CD4-positive, alpha-beta T cell treated with Interleukin-17A for 4 hours (primary cell): ENCODE data around the gene PPIA.
"Not testable (repeated sequence)": the region's sequence is repeated elsewhere in the genome, so short reads cannot be mapped to it uniquely, and the experiment has no call there.

ENCODE experiments used
- DNase-seq: peaks from one replicate; pipeline ENCODE4 v3.0.0-alpha.2; 2020; ENCODE audit warnings: mixed read lengths

The PPIA gene

GRCh38 chr7:44791278-44792219 is 4.9 kb upstream of the PPIA start:
- DNase-seq, result no peak

DNA sequence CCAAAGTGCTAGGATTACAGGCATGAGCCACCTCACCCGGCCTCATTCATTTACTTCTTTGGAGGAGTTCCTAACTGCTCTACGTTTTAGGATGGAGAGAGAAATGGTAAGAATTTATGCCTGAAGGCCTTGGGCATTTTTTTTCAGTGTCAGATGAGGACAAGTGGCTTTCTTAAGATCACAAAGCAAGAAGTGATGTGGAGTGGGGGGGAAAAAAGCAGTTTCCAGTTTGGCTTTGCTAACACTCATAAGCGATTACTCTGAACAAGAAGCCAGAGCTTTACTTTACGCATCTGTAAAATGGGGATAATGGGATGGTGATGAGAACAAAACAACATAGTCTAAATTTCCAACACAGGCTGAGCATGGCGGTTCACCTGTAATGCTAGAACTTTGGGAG is 2.6 kb upstream of the PPIA start:
- DNase-seq, result no peak

DNA sequence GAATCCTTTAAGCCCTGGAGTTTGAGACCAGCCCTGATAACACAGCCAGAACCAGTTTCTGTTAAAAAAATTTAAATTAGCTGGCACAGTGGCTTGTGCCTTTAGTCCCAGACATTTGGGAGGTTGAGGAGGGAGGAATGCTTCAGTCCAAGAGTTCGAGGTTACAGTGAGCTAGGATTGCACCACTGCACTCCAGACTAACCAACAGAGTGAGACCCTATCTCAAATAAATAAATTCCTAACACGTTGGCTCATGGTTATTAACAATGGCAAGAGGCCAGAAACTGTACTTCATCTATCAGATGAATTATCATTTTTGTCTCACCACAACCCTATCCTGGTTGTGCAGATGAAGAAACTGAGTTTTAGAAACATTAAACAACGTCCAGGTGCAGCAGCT is 2.1 kb upstream of the PPIA start:
- DNase-seq, result no peak

DNA sequence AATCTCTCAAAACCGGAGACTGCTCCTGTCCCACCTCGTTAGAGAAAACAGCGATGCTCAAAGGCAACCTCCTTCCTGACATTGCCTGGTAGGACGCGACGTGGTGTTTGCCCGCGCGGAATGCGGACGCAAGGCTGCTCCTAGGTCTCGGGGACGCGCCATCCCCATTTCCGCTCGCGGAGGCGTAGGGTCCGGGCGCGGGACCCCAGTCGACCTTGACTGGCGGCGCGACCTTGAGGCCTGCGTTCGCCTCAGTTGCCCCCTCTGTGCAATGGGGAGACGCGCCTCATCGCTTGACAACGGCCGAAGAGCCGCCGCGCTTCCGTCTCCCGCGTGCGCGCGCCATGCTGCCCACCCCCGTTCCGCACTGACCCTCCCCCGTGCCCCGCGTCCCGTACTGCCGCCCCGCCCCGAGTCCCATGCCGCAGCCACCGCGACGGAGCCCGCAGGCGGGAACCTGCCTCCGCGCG is 412 bp upstream of the PPIA start:
- no peak for DNase-seq

GRCh38 chr7:44797329-44798258 is 1.1 kb downstream of the PPIA start:
- peak; percentile 84 for DNase-seq

- no peak for DNase-seq
Observed at GRCh38 chr7:44798649-44799305, 2.3 kb downstream of the PPIA start.

DNA sequence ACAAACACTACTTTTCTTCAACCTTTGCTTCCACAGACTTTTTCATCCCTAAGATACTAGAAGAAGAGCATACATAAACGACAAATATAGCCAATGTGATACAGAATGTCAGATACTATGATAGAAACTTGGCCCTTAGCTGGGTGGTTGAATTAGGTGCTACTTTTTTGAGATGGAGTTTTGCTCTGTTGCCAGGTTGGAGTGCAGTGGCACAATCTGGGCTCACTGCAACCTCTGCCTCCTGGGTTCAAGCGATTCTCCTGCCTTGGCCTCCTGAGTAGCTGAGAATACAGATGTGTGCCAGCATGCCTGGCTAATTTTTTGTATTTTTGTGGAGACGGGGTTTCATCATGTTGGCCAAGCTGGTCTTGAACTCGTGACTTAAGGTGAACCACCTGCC is 3.5 kb downstream of the PPIA start:
- DNase-seq, result no peak

- DNase-seq, result no peak
Observed at GRCh38 chr7:44801890-44802289, 5.4 kb downstream of the PPIA start.

DNA sequence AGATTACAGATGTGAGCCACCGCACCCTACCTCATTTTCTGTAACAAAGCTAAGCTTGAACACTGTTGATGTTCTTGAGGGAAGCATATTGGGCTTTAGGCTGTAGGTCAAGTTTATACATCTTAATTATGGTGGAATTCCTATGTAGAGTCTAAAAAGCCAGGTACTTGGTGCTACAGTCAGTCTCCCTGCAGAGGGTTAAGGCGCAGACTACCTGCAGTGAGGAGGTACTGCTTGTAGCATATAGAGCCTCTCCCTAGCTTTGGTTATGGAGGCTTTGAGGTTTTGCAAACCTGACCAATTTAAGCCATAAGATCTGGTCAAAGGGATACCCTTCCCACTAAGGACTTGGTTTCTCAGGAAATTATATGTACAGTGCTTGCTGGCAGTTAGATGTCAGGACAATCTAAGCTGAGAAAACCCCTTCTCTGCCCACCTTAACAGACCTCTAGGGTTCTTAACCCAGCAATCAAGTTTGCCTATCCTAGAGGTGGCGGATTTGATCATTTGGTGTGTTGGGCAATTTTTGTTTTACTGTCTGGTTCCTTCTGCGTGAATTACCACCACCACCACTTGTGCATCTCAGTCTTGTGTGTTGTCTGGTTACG is 6.0 kb downstream of the PPIA start:
- no peak for DNase-seq

DNA sequence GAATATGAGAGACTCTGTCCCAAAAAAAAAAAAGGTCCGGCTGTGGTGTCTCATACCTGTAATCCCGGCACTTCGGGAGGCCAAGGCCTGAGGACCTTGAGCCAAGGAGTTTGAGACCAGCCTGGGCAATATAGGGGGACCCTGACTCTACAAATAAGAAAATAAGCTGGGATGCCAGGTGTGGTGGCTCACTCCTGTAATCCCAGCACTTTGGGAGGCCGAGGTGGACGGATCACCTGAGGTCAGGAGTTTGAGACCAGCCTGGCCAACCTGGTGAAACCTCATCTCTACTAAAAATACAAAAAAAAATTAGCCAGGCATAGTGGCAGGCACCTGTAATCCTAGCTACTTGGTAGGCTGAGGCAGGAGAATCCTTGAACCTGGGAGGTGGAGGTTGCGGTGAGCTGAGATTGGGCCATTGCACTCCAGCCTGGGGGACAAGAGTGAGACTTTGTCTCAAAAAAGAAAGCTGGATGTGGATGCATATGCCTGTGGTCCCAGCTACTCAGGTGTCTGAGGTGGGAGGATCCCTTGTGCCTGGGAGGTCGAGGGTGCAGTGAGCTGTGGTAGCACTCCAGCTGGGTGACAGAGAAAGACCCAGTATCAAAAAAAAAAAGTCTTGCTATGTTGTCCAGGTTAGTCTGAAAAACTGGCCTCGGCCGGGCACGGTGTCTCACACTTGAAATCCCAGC is 7.5 kb downstream of the PPIA start:
- not testable (repeated sequence) for DNase-seq

DNA sequence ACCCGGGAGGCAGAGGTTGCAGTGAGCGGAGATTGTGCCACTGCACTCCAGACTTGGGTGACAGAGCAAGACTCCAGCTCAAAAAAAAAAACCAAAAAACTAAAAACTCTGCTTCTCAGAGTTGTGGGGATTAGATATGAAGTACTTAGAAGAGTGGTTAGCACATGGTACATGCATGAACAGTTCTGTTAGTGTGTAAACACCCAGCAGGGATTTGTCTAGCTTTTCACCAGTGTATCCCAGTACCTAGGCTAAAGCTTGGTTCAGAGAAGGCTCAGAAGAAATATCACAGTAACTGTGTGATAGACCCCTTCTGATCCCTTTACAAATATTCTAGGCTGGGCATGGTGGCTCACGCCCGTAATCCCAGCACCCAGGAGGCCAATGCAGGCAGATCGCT is 9.5 kb downstream of the PPIA start:
- no peak for DNase-seq

DNA sequence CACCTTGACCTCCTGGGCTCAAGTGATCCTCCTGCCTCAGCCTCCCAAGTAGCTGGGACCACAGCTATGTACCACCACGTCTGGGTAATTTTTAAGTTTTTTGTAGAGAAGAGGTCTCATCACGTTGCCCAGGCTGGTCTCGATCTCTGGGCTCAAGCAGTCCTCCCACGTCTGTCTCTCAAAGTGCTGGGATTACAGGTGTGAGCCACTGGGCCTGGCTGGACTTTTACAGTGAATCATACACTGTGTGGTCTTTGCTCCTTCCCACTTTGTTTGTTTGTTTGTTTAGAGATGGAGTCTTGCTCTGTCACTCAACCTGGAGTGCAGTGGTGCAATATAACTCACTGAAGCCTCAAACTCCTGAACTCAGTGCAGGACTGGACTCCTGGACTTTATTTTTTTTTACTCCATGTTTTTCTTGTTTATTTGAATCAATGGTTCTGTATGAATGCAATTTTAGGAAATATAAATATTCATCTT is 12.5 kb downstream of the PPIA start:
- DNase-seq, result no peak

DNA sequence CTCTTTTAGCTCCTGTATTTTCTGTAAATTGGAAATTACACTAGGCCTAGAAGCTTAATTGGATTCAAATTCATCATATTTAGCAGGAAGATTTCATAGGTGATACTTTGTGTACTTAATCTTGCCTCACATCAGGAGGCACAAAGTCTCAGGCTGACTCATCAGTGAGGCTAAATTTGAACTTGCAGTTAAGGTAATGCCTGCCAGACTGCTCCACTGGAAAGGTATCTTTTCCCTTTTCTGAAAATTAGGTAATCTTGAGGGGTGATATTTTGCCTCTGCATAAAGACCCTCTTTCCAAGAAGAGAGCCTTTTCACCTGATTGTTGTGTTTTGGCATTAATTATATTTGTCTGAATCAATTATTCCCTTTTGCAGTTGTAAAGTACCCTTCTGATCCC is 14.6 kb downstream of the PPIA start:
- no peak for DNase-seq

DNA sequence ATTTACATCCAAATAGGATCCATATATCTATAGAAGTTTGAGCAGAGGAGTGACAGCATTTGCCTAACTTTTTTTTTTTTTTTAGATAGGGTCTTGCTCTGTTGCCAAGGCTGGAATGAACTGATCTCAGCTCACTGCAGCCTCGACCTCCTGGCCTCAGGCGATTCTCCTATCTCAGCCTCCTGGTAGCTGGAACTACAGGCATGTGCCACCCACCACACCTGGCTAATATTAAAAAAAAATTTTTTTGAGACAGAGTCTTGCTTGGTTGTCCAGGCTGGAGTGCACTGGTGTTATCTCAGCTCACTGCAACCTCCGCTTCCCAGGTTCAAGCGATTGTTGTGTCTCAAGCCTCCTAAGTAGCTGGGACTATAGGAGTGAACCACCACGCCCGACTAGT is 15.1 kb downstream of the PPIA start:
- DNase-seq, result no peak

GRCh38 chr7:44814919-44815318 is 18.4 kb downstream of the PPIA start:
- no peak for DNase-seq

DNA sequence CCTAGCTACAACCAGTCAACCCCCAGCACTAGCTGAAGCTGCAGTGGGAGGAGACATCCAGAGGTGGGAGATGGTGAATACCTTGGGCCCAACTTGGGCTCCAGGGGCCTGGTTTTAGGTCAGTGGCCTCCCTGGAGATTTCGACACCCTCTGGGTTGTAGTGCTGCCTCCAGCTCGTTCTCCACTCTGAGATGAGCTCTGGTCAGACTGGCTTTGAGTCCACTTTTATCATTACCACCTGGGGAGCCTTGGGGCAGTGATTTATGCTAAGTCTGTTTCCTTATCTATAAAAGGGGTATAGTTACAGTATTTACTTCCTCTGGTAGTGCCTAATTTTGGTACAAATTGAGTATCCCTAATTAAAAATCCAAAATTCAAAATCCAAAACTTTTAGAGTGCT is 22.8 kb downstream of the PPIA start:
- DNase-seq, result no peak

- no peak for DNase-seq
Observed at GRCh38 chr7:44823255-44823781, 26.8 kb downstream of the PPIA start.

DNA sequence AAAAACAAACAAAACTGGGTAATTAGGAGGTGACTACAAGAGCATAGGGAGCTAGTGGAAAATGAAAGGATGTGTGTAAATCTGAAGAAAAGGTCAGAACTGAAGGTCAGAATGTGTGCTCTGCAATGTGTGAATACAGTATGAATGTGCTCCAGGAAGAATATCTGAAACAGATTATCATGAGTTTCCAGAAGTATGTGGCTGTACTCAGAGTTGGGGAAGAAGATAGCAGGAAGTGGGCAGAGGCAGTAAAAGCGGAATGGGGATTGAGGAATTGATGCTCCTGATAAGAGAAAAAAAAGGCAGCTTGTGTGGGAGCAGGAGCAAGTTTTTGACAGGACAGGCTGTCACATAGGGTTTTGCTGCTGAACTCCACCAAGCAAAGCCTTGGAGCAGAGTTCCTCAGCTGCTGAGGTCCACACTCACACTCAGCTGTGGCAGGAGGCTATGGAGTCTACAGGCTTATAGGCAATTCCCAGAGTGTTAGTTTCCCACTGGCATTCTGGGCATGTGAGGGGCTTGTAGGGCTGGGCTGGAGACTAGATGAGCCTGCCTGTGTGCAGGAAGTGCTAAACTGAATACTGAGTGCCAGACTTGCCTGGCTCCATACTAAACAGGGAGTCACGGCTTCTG is 28.5 kb downstream of the PPIA start:
- no peak for DNase-seq

DNA sequence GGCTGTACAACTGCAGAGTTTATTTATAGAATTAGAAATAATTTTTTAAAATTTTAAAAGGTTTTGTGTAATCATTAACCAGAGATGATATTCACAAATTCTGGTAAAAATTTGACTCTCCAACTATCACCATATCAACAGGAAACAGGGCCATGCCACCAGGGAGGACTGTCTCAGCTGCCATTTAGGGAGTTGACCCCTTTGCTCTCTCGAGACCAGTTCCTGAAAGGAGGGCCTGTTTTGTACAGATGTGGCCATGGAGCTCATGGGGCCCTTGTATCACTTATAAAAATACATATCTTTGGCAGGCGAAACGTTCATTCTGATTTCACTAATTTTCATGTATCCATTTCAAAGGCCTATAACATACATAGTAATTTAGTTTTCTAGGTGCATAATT is 31.1 kb downstream of the PPIA start:
- no peak for DNase-seq

GRCh38 chr7:44838751-44839150 is 42.3 kb downstream of the PPIA start:
- DNase-seq, result no peak

GRCh38 chr7:44842675-44843074 is 46.2 kb downstream of the PPIA start:
- not testable (repeated sequence) for DNase-seq
